ENCODE measurements around the gene DAGLA.

The DAGLA gene

DNA sequence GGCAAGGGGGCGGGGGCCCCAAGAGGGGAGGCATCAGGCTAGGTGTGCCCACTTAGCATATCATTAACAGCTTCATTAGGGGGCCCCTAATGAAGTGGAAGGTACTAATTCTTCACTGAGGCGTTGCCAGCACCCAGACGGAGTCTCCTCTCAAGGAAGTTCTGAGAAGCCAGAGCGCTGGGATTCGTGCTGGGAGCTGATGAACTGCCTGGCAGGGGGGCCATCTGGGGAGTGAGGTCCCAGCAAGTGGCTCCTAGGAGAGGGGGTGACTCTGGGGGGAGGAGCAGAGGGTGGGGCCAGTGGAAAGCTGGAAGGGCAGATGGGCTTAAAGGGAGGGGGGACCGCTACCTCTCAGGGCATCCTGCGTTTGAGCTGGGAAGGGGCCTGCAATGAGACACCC is 29.8 kb downstream of the DAGLA start:
- no peak for DNase-seq (ENCODE audit: low read depth)

- no peak for DNase-seq (ENCODE audit: low read depth)
Observed at GRCh38 chr11:61711037-61711436, 30.8 kb downstream of the DAGLA start.

- no peak for DNase-seq (ENCODE audit: low read depth)
Observed at GRCh38 chr11:61711498-61711897, 31.3 kb downstream of the DAGLA start.

GRCh38 chr11:61712314-61712713 is 32.1 kb downstream of the DAGLA start:
- DNase-seq (ENCODE audit: low read depth) = no peak

GRCh38 chr11:61712846-61713245 is 32.7 kb downstream of the DAGLA start:
- DNase-seq (ENCODE audit: low read depth) = no peak

- no peak for DNase-seq (ENCODE audit: low read depth)
Observed at GRCh38 chr11:61713464-61713863, 33.3 kb downstream of the DAGLA start.

GRCh38 chr11:61713906-61714305 is 33.7 kb downstream of the DAGLA start:
- DNase-seq (ENCODE audit: low read depth) = no peak

DNA sequence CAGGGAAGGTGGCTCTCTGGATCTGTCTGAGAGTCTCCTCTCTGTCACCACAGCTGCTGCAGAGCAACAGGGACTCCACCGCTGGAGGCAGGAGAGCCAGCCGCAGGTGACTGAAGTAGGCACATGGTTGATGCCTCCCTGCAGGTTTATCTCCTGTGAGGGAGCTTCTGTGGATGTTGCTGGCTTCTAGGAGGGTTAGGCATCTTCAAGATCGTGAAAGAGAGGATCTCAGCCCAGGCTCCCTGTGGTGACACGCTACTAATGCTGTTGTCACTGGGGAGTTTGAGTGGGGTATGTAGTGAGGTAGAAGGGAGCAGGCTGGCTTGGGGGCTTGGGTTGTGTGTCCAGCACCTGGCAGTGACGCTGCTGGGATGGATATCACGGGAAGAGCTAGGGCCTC is 34.1 kb downstream of the DAGLA start:
- no peak for DNase-seq (ENCODE audit: low read depth)

DNA sequence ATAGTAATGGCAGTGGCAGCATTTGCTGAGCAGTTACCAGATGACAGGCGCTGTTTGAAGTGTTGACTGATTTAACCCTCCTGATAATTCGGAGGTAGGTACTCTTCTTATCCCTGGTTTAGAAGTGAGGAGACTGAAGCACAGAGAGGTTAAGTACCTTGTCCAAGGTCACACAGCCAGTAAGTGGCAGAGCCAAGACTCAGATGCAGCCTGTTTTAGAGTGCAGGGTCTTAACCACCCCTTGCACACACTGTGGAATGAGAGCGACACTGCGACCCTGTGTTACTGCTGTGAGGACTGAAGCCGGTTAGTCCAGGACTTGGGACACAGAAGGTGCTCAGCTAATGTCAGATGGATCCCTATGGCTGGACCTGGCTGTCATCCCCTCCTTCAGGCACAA is 34.7 kb downstream of the DAGLA start:
- no peak for DNase-seq (ENCODE audit: low read depth)

- no peak for DNase-seq (ENCODE audit: low read depth)
Observed at GRCh38 chr11:61715867-61716266, 35.7 kb downstream of the DAGLA start.

GRCh38 chr11:61716478-61717285 is 36.5 kb downstream of the DAGLA start:
- DNase-seq (ENCODE audit: low read depth) = no peak

GRCh38 chr11:61717286-61718033 is 37.3 kb downstream of the DAGLA start:
- no peak for DNase-seq (ENCODE audit: low read depth)

DNA sequence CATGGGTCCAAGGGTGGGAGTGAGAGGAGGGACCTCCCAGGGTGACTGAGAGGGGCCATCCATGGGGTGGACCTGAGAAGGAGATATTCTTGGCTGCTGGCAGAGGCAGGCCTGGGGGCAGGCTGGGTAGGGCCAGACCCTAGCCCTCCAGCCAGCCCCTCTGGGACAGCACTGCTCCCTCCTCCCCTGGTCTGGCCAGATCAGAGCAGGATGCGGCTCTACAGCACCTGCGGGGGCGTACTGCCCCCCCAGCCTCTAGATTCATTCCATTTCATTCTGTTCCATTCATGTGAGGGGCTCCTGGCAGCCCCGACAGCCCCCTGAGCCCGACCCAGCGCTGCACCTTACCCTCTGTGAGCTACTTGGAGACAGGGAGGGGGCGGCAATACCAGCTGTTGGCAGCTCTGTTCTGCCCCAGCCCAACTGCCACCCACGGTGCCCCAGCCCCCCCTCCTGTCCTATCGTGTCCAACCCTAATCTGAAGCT is 37.9 kb downstream of the DAGLA start:
- no peak for DNase-seq (ENCODE audit: low read depth)

GRCh38 chr11:61718621-61719302 is 38.6 kb downstream of the DAGLA start:
- peak; percentile 81 for DNase-seq (ENCODE audit: low read depth)

DNA sequence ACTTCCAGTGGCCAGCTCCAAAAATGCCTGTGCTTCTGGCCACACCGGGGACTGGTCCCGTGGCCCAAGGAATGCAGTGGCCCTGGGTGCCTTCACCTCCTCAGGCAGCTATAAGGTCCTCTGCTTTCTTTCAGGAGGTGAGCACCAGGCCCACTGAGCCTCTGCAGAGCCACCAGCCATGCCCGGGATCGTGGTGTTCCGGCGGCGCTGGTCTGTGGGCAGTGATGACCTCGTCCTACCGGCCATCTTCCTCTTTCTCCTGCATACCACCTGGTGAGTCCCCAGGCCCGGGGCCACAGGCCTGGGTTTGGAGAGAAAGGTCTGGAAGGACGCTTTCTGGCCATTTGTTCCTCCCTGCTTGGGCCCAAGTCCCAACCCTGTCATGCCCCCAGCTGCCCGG is 39.8 kb downstream of the DAGLA start:
- no peak for DNase-seq (ENCODE audit: low read depth)

GRCh38 chr11:61720597-61720996 is 40.4 kb downstream of the DAGLA start:
- no peak for DNase-seq (ENCODE audit: low read depth)

DNA sequence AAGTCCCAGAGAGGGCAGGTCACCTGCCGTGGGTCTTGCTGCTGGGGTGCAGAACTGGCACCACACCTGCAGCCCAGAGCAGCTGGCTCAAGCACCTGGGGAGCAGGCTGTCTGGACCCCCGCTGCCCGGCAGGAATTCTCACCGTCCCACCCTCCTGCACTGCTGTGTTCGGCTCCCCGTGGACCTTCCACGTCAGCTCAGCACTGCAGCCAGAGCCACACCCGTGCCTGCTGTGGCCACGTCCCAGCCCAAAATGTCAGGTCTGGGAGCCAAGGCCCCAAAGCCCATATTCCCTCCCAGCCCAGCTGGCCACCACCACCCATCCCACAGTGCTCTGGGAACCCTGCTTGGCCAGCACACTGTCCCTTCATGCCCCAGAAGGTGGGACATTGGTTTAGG is 44.2 kb downstream of the DAGLA start:
- DNase-seq (ENCODE audit: low read depth) = no peak

GRCh38 chr11:61725781-61726231 is 45.6 kb downstream of the DAGLA start:
- peak; percentile 80 for DNase-seq (ENCODE audit: low read depth)

DNA sequence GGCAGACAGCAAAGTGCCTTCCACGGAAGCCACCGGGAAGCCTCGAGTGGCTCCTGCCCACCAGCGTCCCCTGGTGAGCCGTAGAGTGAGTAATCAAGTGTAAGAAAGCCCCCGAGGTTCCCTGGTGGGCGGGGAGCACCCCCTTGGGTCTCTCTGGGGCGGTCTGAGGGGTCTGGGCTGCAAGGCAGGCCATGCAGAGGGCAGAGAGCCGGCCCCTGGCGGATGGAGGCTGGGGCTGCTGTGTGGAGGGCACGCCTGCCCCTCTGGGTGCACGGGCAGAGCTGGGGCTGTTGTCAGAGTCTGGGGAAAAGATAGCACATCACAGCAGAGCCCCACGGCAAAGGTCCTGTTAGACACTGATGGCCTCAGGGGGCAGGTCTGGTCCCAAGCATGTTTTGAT is 46.6 kb downstream of the DAGLA start:
- no peak for DNase-seq (ENCODE audit: low read depth)

DNA sequence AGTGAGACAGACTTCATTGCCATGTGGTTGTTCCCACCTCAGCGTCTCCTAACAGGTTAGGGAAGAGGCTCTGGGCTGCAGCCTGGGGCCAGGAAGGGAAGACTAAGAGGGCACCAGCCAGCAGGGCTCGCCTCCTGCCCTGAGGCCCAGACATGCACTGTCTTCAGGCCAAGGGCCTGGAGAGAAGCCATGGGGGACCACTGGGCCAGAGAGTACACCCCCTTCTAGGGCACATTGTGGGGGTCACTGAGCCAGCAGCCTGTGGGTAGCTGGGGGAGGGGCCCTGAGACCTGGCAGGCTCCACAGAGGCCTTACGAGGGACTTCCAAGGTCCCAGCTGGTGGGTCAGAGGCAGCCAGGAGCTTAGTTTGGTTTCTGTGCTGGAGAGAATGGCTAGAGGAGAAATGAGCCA is 47.2 kb downstream of the DAGLA start:
- DNase-seq (ENCODE audit: low read depth) = no peak

- no peak for DNase-seq (ENCODE audit: low read depth)
Observed at GRCh38 chr11:61728066-61728939, 48.1 kb downstream of the DAGLA start.

DNA sequence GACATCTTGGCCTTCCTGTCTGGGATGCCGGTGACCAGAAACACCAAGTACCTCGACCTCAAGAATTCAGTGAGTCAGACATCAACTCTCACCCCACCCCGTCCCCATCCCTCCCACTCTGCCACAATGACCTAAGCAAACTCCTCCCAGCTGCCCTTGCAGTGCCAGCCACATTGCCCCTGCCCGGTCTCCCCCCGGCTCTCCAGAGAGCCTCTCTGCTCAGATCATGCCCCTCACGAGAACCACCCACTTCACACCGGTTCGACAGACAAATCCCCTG is 48.7 kb downstream of the DAGLA start:
- DNase-seq (ENCODE audit: low read depth) = peak; percentile 79

Measured in ELR (cell line).